ENCODE results near the gene SUDS3. TPM values are rescaled to one million over a fixed set of nuclear protein-coding genes. Genes with fewer than 3 reads are reported as not detected.

Gene SUDS3
- total and polyA plus RNA-seq, 7 donors: 15.6 to 80.3 (median 54.2) TPM

GRCh38 chr12:118368821-118369220 lies 7.5 kb upstream of the SUDS3 start:
- no peaks in the 10 kb centered on the region for H3K27me3 ChIP-seq
- peaks cover 0 to 31% (median 22%) of the 10 kb centered on the region in 4 donors for H3K4me1 ChIP-seq
- no peak overlapping the region for H3K27ac ChIP-seq
- 86 to 93% methylated on average over 4 of the region's 4 CpGs for WGBS, 2 donors
- TF ChIP-seq POLR2AphosphoS5 (IDR thresholded peaks at IDR 0.05): no peak
- TF ChIP-seq CTCF (IDR thresholded peaks at IDR 0.05): no peak
- TF ChIP-seq POLR2A (IDR thresholded peaks at IDR 0.05): no peak
- TF ChIP-seq EP300 (IDR thresholded peaks at IDR 0.05): no peak
- no peaks in the 10 kb centered on the region for H3K36me3 ChIP-seq
- DNase-seq: no peak
- intact Hi-C loops (cut with DNase I): no loop called here
- no peak overlapping the region for H3K4me3 ChIP-seq
- no peaks in the 10 kb centered on the region for H3K9me3 ChIP-seq

GRCh38 chr12:118370601-118371000 lies 5.8 kb upstream of the SUDS3 start:
- DNase-seq: no peak
- TF ChIP-seq POLR2AphosphoS5 (IDR thresholded peaks at IDR 0.05) (no peak), EP300 (IDR thresholded peaks at IDR 0.05) (no peak), CTCF (IDR thresholded peaks at IDR 0.05) (no peak), POLR2A (IDR thresholded peaks at IDR 0.05) (no peak)
- H3K27me3 ChIP-seq: no peaks in the 10 kb centered on the region
- peaks cover 0 to 43% (median 30%) of the 10 kb centered on the region in 4 donors for H3K4me1 ChIP-seq
- no peaks in the 10 kb centered on the region for H3K9me3 ChIP-seq
- peak overlapping the region in 1 of 4 donors; percentile 94 for H3K4me3 ChIP-seq
- peak overlapping the region in 3 of 4 donors; percentile 21 to 95 (median 94) for H3K27ac ChIP-seq
- no peaks in the 10 kb centered on the region for H3K36me3 ChIP-seq
- intact Hi-C loops (cut with DNase I): loop anchor here (5.0 to 10.0 kb wide), 2 partner anchors 308 to 356 kb away; partner anchors contain the start of genes RFC5 and WSB2
- WGBS, 2 donors: 22 to 43% methylated on average over 3 of the region's 3 CpGs

GRCh38 chr12:118371321-118372282 lies 4.8 kb upstream of the SUDS3 start:
- Histone ChIP-seq H3K27me3 (no peaks in the 10 kb centered on the region), H3K9me3 (no peaks in the 10 kb centered on the region), H3K27ac (peak overlapping the region; percentile 79 to 95 (median 92)), H3K4me1 (peaks cover 0 to 47% (median 33%) of the 10 kb centered on the region in 4 donors), H3K36me3 (no peaks in the 10 kb centered on the region), H3K4me3 (peak overlapping the region; percentile 74 to 94 (median 86))
- DNase-seq: peak; percentile 68
- TF ChIP-seq POLR2AphosphoS5 (IDR thresholded peaks at IDR 0.05) (no peak), CTCF (IDR thresholded peaks at IDR 0.05) (no peak)
- 1% methylated on average over 60 of the region's 60 CpGs for WGBS, 2 donors
- intact Hi-C loops (cut with DNase I): loop anchor here (2.0 to 10.0 kb wide), 3 partner anchors 183 to 357 kb away; partner anchors contain the start of genes RFC5 and WSB2

- peak; percentile 100 for DNase-seq
- intact Hi-C loops (cut with DNase I): loop anchor here (2.0 to 10.0 kb wide), 3 partner anchors 184 to 358 kb away; partner anchors contain the start of genes RFC5 and WSB2
- Histone ChIP-seq H3K4me1 (peaks cover 0 to 58% (median 42%) of the 10 kb centered on the region in 4 donors), H3K27me3 (no peaks in the 10 kb centered on the region), H3K4me3 (peak within 1 kb of the TSS; percentile 74 to 94 (median 86)), H3K36me3 (no peaks in the 10 kb centered on the region), H3K9me3 (no peaks in the 10 kb centered on the region), H3K27ac (peak within 1 kb of the TSS; percentile 83 to 95 (median 92))
- 0% methylated on average over 75 of the region's 75 CpGs for WGBS, 2 donors
- TF ChIP-seq POLR2AphosphoS5 (IDR thresholded peaks at IDR 0.05) (peak; percentile 94 to 96 (median 96)), EP300 (IDR thresholded peaks at IDR 0.05) (peak in 1 of 4 donors; percentile 20), CTCF (IDR thresholded peaks at IDR 0.05) (no peak), POLR2A (IDR thresholded peaks at IDR 0.05) (peak; percentile 82 to 89)
Measured at GRCh38 chr12:118372541-118373495, 3.5 kb upstream of the SUDS3 start, which contains the start of gene TAOK3. Gene TAOK3 (minus strand): TSS chr12:118372907. CDS start chr12:118255567, 117,340 bp downstream.

Measured in sigmoid colon (tissue), 7 donors.